NCI-H1436 treated with DMSO at 0.1 percent for 48 hours (cell line): ENCODE measurements around the gene ZBTB16.

ENCODE experiments used
- DNase-seq: peaks from one replicate; lab custom pipeline; 2025; lab: John Stamatoyannopoulos, UW

Gene ZBTB16

DNA sequence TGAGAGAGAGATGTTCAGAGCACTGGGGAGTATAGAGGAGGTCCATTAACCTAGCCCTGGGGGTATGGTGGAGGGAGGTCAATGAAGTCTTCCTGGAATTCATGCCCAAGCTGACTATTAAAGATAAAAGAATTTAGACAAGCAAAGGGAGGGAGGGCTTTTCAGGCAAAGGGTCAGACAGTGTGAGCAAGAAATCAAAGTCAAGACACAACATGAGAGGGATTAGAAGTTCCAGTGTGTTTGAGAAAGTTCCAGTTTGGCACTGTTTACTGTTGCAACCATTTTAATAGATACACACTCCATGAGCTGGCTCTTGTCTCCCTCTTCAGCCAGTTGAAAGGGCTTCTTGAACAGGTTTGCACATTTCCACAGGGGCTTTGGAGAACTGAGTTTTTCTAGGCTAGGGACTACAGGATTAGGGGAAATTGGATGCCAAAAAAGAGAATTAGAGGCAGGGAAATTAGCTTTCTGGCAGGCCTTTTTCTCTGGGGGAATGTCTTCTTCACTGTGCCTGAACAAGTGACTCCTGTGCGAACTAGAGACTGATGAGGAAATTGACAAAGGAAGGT is 222.0 kb downstream of the ZBTB16 start:
- no peak for DNase-seq

DNA sequence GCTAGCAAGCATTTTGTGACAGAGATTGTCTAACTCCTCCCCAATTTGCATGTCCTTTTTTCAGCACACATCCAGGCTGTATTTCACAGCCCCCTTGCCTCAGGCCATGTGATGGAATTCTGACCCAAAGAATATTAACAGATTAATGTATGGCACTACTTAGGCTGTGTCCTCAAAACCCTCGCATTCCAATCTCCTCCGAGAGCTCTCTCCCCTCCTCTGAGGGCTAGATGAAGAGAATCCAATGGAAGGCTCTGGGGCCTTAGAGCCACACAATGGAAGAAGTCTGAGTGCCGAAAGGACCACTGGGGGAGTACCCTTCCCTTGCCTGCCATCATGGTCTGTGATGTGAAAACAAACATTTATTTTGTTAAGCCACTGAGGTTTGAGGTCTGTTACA is 223.0 kb downstream of the ZBTB16 start:
- no peak for DNase-seq

DNA sequence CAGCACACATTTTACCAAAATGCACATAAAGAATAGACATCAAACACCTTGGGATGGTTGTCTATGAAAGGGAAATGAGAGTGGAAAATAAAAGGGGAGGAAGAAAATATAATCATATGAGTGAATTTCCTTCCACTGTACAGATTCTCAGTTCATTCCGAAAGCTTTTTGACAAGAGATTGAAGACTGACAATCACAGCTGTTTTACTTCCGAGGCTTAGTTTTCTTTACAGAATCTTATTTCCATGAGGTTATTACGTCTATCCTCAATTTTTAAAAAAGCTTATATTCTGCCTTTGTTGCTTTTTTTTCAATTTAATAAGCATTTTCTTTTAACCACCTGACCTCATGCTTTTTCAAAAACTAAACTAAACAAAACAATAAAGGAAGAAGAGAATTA is 223.9 kb downstream of the ZBTB16 start:
- no peak for DNase-seq

DNA sequence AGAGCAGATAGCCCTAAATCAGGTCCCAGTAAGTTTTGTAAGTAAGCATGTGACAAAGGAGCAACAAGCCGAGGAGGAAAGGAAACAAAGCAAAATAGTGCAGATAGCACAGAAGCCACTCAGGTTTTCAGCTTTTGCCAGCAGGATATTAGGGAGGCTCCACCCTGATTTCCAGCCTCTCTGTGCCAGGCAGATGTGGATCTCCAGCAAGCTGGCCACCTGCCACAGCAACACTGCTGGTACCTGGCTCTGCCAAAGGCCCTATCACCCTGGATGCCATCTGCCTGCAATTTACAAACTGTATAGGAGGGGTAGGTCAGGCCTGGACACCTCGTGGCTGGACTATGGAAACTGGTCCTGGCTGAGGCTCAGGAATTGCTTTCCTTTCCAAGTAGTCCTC is 224.5 kb downstream of the ZBTB16 start:
- no peak for DNase-seq

DNA sequence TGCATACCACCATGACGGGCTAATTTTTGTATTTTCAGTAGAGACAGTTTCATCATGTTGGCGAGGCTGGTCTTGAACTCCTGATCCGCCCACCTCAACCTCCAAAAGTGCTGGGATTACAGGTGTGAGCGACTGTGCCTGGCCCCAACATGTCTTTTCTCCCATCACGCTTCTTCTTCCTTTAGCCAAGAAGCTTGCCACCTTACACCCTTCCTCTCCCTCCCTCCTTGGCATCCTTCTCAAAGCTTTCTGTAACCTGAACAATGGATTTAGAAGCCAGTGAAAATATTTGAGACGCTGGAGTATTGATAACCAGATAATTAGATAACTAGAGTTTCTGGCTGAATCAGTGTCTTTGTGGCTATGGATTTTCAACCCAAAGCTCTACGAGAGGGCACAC is 225.4 kb downstream of the ZBTB16 start:
- no peak for DNase-seq

DNA sequence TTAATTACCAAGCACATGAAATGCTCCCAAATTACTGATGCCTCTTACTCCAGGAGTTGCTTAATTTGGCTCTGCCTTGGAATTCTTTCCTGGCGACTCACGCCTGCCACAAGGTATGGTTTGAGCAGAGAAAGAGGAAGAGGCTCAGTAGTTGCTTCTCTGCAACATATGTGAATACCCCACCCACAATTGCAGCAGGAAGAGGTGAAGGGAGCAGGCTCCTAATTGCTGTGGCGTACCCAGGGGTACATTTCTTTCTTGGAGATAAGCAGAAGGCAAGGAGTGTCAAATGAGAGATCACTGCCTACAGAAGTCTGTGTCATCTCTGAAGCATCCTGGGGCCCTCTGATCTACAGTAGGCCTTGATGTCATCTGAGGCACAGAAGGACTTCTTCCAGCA is 226.1 kb downstream of the ZBTB16 start:
- no peak for DNase-seq

DNA sequence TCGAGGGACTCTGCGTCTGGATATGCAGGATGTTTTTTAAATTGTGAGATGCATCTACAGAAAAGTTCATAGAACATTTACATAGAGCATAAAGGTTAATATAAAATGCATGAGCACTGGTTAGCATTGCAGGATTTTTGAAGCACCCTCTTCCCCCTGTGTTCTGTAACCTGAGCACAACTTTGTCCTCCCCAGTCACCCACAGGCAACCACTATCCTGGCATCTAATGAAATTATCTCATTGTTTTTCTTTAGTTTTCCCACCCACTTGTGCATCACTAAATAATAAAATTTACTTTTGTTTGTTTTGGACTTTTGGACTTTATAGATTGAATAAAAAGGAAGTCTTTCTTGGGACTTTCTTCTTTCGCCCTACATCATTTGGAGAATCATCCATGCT is 226.7 kb downstream of the ZBTB16 start:
- DNase-seq, result no peak

DNA sequence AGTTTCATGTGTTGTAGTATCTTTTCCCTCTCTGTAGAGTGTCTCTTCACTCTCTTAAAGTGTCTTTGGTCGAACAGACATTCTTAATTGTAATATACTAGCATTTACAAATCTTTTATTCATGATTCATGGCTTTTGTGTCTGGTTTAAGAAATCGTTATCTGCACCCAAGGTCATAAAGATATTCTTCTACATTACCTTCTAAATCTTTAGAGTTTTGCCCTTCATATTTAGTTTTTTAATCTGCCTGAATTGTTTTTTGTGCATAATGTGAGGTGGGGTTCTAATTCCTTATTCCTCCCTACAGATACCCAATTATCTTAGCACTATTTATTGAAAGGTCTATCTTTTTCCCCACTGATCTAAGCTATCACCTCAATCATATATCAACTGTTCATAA is 227.6 kb downstream of the ZBTB16 start:
- no peak for DNase-seq

DNA sequence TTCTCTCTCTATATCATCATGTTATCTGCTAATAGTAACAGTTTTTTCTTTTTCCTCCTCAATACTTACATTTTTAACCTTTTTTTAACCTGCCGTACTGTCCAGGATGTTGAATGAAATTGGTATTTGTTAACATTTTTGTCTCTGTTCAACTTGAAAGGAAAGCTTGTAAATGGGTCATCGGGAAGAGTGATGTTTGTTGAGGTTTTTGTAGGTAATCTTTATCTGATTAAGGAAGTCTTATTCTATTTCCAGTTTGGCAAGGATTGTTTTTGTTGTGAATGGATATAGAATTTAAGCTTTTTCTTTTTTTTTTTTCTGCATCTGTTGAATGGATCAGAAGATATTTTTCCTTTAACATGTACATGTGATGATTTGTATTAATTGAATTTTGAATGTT is 228.6 kb downstream of the ZBTB16 start:
- DNase-seq, result no peak

DNA sequence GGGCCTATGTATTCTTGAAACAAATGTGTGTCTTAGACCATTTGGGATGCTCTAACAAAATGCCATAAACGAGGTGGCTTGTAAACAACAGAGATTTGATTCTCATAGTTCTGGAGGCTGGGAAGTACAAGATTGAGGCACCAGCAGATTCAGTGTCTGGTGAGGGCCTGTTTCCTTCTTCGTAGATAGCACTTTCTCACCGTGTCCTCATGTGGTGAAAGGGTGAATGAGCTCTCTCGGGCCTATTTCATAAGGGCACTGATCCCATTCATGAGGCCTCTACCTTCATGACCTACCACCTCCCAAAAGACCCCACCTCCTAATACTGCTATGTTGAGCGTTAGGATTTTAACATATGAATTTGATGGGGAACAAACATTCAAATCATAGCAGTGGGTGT is 230.3 kb downstream of the ZBTB16 start:
- DNase-seq, result no peak

DNA sequence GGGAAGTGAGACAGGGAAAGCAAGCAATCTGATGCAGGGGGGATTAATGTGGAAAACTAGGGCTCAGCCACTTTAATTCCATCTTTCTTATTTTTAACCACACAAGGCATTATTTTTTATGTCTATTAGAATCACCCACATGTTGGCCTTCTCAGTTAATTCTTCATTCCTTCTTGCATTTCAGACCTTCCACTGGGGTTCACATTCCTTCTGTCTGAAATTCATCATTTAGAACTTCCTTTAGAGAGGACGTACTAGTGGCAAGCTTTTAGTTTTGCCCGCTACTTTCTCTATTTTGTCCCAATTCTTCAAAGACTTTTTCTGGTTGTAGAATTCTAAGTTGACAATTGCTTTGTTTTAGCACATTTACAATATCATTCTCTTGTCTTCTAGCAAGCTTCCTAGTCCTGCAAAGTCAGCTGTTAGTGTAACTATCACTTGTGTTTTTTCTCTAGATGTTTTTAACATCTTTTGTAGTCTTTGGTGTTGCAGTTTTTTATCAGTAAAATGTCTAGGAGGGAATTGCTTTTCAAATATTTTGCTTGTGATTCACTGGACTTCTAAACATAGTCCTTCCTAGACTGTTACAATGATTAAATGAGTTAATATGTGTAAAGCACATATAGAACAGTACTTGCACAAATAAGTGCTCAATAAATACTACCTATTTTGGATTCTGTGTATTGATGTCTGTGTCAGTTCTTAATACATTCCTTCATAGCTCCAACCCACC is 231.2 kb downstream of the ZBTB16 start:
- DNase-seq, result no peak

DNA sequence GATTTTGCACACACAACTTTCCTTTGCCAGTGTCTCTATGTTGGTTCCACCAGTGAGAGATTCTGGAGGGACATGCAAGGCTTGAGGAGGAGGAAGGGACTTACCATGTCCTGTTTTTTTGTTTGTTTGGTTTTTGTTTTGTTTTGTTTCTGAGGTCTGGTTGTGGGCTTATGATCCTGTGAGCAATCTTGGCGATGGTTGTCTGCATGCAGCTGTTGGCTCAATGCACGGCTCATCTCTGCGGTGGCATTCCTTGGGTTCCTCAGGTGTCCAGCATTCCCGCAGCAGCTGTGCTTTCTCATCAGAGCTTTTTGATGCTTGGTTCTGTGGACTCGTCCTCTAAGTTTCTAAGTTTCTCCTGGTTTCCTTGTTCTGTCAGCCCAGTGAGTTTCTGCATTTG is 231.9 kb downstream of the ZBTB16 start:
- no peak for DNase-seq

DNA sequence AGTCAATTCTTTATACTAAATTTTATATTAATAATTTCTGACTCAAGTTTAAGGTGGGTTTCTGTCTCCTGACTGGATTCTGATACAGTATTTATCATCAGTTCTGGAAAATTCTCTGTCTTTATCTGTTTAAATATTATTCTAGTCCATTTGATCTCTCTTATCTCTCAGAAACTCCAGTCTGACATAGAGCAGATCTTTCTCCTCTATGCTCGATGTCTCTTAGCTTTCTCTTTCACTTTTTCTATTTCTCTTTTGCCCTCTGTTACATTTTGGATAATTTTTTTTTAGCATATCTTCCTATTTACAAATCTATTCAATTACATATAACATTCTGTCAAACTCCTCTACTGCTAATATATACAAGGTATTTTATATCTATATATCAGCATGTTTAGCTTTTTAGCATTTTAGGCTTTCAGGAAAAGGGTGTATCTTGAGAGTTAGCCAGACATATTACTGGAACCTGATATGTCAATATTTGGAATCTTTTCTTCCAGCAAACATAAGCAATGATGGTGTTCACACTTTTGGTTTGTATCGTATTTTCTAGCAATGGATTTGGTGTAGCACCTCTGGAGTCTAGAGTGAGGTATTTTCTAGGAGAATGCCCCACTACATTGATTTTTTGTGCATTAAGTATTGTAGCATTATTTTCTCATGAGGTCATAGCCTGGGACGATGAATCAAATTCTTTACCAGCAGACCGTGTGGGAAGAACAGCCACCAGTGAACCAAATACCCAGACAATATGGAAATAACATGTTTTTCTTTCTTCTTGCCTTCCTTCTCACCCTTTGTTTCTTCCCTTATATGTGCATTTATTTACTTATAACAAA is 232.6 kb downstream of the ZBTB16 start:
- no peak for DNase-seq

DNA sequence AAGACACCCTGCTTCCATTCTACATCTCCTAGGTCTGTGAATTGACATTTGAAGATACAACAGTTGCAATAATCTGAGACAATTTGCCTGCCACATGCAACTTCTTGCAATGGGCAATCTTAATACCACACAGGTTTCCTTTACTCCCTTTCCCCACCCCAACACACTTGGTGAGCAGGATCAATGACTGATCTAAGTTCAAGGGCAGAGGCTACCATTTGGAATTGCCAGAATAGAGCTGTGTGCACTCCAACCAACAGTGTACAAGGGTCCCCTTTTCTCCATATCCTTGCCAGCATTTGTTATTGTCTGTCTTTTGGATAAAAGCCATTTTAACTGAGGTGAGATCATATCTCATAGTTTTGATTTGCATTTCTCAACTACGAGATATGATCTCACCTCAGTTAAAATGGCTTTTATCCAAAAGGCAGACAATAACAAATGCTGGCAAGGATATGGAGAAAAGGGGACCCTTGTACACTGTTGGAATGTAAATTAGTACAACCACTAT is 233.7 kb downstream of the ZBTB16 start:
- DNase-seq, result no peak

DNA sequence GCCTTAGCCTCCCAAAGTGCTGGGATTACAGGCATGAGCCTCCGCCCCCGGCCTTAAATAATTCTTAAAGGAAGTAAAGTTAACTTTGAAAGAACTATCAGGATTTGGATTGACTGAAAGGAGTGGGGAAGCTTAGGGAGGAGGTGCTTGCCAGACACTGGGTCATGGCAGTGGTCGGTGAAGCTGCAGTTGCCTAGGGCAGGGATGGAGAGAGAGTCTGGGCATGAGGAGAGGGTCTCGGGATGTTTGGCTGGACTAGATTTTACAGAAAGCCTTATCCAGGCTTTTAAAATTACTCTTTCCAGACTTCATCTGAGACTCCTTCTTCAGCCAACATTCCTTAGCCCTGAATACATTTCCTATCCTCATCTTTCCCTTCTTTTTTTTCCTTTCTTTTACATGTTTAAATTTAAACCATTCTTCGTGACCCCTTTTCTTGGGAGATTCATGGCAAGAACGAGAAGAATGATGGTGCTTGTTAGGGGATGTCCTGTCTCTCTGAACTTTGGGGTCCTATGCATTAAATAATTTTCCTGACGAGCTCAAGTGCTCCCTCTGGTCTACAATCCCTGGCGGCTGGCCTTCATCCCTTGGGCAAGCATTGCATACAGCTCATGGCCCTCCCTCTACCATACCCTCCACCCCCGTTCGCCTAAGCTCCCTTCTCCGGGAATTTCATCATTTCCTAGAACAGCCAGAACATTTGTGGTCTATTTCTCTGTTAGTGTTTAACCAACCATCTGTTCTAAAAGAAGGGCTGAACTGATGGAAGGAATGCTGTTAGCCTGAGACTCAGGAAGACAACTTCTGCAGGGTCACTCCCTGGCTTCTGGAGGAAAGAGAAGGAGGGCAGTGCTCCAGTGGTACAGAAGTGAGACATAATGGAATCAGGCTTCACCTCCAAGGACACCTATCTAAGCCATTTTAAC is 236.4 kb downstream of the ZBTB16 start, which contains the start of gene NNMT:
TSS of gene NNMT (plus strand) at position 724 of the 929 bp plus-strand sequence. CDS start at position 882, 158 bp downstream.
- no peak for DNase-seq

DNA sequence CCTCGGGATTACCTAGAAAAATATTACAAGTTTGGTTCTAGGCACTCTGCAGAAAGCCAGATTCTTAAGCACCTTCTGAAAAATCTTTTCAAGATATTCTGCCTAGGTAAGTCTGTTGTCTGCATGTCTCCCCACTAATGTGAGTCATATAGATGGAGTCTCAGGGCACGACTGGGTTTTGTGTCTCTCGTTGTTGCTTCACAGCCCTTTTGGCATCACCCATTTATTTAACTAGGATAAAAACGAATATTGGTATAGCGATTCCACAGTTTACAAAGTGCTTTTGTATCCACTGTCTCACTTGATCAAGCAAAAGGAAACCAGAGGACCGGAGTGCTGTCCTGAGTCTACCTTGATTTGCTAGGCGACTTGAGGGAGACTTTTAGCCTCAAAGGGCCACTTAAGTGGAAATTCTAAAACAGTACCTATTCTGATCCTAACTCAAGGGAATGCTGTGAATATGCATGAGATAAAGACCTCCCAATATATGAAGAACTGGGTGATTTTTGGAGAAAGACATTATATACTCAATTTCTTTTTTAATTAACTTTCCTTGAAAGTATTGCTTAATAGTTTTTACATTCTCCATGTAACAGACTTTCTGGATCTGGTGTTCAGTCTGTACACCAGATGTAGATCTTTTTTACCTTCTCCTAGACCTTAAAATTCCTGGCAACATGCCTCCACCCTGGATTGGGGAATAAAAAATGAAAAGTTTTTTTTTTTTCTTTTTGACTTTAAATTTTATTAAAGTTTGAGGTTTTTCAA is 237.3 kb downstream of the ZBTB16 start:
- no peak for DNase-seq

DNA sequence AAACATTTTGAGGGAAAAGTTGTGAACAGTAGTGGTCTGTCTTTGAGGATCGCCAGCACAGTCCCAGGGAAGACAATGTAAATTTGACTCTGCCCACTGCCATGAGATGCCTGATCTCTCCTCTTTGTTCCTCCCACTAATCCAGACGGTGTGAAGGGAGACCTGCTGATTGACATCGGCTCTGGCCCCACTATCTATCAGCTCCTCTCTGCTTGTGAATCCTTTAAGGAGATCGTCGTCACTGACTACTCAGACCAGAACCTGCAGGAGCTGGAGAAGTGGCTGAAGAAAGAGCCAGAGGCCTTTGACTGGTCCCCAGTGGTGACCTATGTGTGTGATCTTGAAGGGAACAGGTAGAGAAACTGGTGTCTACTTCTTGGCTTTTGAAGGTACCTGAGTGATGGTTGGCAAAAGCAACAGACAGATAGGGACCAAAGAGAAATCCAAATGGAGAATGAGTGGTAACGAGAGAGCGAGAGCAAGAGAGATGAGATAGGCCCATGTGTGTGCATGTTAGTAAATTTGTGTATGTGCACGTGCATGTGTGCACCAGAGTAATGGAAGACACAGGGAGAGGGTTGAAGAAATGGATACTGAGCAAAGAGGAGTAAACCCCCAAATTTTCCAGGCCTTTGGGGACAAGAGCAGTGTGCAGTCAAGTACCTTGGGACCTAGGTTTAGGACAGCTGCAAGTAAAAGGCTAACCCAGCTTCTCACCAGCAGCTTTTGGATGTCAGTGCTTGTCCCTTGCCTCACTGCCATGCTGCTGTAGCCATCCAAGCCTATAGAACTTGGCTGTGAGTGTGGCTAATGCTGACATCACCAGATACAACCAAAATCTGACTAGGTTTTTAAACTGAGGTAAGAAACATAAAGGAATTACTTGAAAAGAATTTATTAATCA is 238.5 kb downstream of the ZBTB16 start:
- DNase-seq, result no peak

DNA sequence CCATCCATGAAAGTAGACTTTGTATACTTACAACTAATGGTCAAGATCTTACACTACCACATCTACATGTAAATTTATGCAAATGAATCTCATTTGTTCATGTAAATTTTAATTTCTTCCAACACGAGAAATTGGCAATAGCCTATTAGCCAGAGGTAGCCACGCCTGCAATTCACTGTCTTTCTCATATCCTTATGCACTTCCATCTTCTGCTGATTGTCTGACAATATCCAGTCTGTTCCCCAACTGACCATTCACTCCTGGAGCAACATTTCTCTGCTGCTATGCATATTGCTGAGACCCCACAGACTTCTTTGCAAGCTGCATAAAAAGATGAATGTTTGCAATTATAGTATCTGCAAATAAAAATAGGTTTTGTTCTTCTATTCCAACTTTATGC is 239.2 kb downstream of the ZBTB16 start:
- DNase-seq, result no peak
